ENCODE results near the gene PLAAT1.

Gene PLAAT1

GRCh38 chr3:193301433-193301832 is 60.4 kb downstream of the PLAAT1 start:
- no peak overlapping the region for H3K4me3 Mint-ChIP-seq
- H3K36me3 Mint-ChIP-seq, result no peaks in the 10 kb centered on the region
- peaks cover 5% of the 10 kb centered on the region for H3K9me3 Mint-ChIP-seq
- no peaks in the 10 kb centered on the region for H3K4me1 Mint-ChIP-seq
- H3K27ac Mint-ChIP-seq, result no peak overlapping the region
- no peak for ATAC-seq
- H3K27me3 Mint-ChIP-seq, result peaks cover 11% of the 10 kb centered on the region

GRCh38 chr3:193305356-193305755 is 64.3 kb downstream of the PLAAT1 start:
- no peaks in the 10 kb centered on the region for H3K4me1 Mint-ChIP-seq
- H3K36me3 Mint-ChIP-seq, result no peaks in the 10 kb centered on the region
- no peak overlapping the region for H3K27ac Mint-ChIP-seq
- H3K27me3 Mint-ChIP-seq, result peaks cover 11% of the 10 kb centered on the region
- peaks cover 2% of the 10 kb centered on the region for H3K9me3 Mint-ChIP-seq
- no peak for ATAC-seq
- H3K4me3 Mint-ChIP-seq, result no peak overlapping the region

DNA sequence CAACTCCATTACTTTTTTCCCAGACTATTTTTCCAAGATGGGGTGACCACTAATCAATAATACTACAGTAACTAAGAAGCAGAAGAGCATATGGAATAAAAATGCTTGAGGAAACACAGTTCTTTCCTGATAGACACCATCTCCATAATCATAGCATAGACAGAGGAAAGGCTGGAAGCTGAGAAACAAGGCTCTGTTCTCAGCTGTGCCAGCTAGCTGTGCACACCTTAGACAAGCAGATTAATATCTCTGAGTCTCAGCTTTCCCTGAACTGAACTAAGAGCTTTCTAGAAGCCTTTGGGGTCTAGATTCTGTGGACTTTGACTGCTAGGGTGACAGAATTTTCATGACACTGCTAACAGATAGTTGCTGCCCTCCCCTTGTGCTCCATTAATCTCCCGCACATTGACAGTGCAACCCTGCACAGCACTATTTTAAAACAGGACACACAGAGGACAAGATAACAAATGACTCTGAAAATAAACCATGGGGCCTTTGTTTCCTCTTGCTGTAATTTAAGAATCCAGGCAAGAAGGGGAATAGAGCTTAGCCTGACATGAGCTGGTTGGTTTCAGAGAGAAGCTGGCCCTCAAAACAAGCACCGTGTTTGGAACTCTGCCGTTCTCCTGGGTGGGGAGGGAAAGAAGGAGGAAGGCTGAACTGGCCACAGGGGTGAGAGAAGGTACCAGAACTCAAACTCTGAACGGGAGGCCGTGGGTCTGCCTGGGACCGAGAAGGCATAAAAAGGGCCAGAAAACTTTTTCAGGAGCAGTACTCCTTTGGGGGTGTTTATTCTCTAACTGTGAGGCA is 70.1 kb downstream of the PLAAT1 start:
- Mint-ChIP-seq H3K27ac (no peak overlapping the region), H3K4me1 (no peaks in the 10 kb centered on the region), H3K27me3 (no peaks in the 10 kb centered on the region), H3K36me3 (no peaks in the 10 kb centered on the region), H3K4me3 (no peak overlapping the region), H3K9me3 (no peaks in the 10 kb centered on the region)
- no peak for ATAC-seq

DNA sequence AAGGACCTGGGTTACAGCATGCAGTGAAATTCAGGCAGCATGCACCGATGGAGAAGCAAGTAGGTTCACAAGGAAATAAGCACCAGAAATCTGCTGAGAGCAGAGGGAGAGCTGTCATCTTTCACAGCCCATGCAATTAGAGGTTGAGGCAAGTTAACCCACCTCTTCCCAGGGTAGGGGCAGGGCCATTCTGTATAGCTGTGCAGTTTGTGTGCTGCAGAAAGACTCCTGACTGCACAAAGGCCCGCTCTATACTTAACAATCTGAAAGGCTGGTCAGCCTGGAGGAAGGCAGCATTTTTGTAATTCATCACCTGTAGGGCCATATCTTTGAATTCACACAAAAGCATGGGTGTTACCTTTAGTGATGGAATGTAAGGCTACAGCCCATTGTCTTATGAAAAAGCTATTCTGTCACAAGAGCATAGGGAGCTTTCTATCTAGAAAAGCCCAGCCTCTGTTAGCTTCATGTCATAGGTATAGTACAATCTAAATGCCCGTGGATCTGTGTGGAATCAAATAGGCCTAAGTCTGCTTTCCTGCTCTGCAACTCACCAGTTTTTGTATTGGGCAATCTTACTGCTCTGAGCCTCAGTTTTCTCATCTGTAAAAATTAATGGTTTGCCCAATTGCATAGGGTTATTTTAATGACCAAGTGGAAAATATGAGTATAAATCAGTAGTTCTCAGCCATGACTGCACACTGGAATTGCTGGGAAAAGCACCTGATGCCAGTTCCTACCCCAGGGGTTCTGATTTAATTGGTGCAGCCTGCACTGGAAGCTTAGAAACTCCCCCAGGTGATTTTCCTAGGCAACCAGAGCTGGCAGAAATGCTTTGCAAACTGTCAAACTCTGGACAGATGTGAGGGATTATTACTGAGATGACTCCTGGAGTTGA is 72.3 kb downstream of the PLAAT1 start:
- Mint-ChIP-seq H3K4me1 (no peaks in the 10 kb centered on the region), H3K27ac (no peak overlapping the region), H3K36me3 (no peaks in the 10 kb centered on the region), H3K27me3 (no peaks in the 10 kb centered on the region), H3K4me3 (no peak overlapping the region), H3K9me3 (no peaks in the 10 kb centered on the region)
- no peak for ATAC-seq

DNA sequence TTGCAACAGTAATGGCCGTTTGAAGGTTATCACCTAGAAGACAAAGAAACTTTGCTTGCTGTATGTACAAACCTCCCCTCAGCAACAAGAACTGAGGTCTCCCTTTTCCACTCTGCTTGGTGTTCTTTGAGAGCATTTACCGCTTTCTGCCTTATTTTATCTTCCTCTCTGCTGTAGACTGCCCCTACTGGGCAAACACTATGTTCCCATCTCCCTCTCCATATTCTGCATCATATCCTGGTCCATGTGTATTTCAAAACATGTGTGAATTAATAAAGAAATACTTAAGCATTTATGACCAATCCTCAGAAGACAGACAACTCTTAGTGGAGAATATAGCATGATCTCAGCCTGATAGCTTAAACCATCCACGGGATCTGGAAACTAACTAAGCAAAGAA is 73.1 kb downstream of the PLAAT1 start:
- Mint-ChIP-seq H3K27me3 (no peaks in the 10 kb centered on the region), H3K4me1 (no peaks in the 10 kb centered on the region), H3K27ac (no peak overlapping the region), H3K4me3 (no peak overlapping the region), H3K36me3 (no peaks in the 10 kb centered on the region), H3K9me3 (no peaks in the 10 kb centered on the region)
- ATAC-seq, result no peak

DNA sequence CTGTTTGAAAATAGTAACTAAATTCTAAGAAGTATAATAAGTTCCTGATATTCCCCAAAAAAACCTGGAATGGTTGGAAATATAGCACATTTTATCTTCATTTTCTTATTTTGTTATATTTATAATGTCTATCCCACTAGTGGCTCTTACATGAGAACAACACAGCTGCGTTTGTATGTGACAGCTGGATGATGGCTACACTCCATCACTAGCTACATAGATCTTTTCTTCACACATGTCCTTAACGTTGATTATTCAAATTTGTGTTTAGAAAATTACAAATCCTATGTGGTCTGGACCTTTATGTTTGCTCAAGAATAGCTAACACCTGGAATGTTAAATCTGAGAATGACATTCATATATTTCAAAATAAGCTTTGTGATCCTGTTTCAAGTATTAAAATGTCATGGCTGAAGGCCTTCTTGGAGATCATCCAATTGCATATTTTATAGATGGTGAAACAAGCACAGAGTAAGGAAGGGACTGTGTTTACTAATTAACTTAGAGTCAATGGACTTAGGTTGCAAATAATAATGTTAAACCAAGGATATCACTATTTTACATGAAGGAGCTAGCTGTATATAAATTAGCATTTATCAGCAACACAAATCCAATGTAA is 76.8 kb downstream of the PLAAT1 start:
- H3K4me1 Mint-ChIP-seq, result no peaks in the 10 kb centered on the region
- H3K27ac Mint-ChIP-seq, result no peak overlapping the region
- ATAC-seq, result no peak
- H3K27me3 Mint-ChIP-seq, result no peaks in the 10 kb centered on the region
- no peak overlapping the region for H3K4me3 Mint-ChIP-seq
- H3K9me3 Mint-ChIP-seq, result no peaks in the 10 kb centered on the region
- no peaks in the 10 kb centered on the region for H3K36me3 Mint-ChIP-seq
